ENCODE measurements around the gene CARMIL1. TPM values are rescaled to one million over a fixed set of nuclear protein-coding genes. Genes with fewer than 3 reads are reported as not detected.

Gene CARMIL1
- total RNA-seq, 1 experiment from 2014 or later = 25.9 TPM

DNA sequence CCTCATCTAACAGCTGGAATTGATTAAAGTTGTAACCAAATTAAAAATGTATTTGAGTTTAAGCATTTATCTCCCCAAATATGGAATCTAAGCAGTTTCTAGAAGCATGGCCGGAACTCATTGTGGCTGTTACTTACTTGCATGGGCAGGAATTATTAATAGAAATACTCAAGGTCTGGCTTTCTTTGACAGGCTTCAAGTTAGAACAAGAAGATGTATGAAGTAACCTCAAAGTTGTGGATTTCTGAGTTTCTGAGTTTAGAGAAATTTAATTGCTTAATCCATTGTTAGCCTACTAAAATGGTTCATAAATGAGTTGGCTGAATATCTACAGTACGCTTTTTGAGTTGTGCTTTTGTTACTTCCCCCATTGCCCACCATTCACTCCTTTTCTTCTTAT, 7.7 kb downstream of the CARMIL1 start:
- Histone ChIP-seq H3K9me3 (no peaks in the 10 kb centered on the region), H3K4me3 (ENCODE audit: low read depth, low read length) (no peak overlapping the region), H3K4me1 (no peaks in the 10 kb centered on the region), H3K27me3 (replicated peaks; ENCODE audit: control insufficient read depth, insufficient read depth, low read length) (no peaks in the 10 kb centered on the region), H3K36me3 (ENCODE audit: control insufficient read depth, insufficient read depth, low read length) (no peaks in the 10 kb centered on the region)
- Mint-ChIP-seq H3K9me3 (ENCODE audit: unreplicated experiment) (no peaks in the 10 kb centered on the region), H3K4me3 (ENCODE audit: unreplicated experiment) (no peak overlapping the region), H3K36me3 (ENCODE audit: insufficient read depth, unreplicated experiment) (peaks cover 6% of the 10 kb centered on the region), H3K27me3 (ENCODE audit: insufficient read depth, unreplicated experiment) (no peaks in the 10 kb centered on the region), H3K4me1 (ENCODE audit: low read depth, unreplicated experiment) (peaks cover 16% of the 10 kb centered on the region), H3K27ac (ENCODE audit: unreplicated experiment) (no peak overlapping the region)
- POLR2A ChIA-PET = no interaction called here
- TF ChIP-seq, protein P1, sequence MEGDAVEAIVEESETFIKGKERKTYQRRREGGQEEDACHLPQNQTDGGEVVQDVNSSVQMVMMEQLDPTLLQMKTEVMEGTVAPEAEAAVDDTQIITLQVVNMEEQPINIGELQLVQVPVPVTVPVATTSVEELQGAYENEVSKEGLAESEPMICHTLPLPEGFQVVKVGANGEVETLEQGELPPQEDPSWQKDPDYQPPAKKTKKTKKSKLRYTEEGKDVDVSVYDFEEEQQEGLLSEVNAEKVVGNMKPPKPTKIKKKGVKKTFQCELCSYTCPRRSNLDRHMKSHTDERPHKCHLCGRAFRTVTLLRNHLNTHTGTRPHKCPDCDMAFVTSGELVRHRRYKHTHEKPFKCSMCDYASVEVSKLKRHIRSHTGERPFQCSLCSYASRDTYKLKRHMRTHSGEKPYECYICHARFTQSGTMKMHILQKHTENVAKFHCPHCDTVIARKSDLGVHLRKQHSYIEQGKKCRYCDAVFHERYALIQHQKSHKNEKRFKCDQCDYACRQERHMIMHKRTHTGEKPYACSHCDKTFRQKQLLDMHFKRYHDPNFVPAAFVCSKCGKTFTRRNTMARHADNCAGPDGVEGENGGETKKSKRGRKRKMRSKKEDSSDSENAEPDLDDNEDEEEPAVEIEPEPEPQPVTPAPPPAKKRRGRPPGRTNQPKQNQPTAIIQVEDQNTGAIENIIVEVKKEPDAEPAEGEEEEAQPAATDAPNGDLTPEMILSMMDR (IDR thresholded peaks at IDR 0.05; ENCODE audit: insufficient read depth in 1 of 2, low read depth in 1 of 2, low read length in 1 of 2, severe bottlenecking in 1 of 2, unreplicated experiment in 1 of 2) = no peak
- BruUV-seq (replicated peaks) = no TSS peak
- intact Hi-C loops (cut with micrococcal nuclease; ENCODE audit: unreplicated experiment) = no loop called here
- CTCF ChIA-PET = no interaction called here
- DNase-seq = no peak

DNA sequence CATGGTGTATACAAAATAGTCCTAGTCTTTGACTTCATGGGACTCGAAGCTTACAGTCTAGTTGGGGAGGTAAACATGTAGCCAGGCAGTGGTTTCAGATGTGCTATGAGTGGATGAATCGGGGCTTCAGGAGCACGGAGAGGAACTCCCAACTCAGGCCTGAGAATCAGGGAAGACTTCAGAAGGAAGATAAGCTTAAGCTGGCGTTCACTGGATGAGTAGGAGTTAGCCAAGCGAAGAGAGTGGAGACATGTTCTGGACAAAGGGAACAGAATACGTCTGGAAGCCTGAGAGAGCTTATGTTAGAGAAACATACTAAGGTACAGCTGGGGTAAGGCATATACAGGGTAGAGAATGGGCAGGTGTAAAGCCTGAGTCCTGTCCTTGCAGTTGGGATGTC, 8.8 kb downstream of the CARMIL1 start:
- Mint-ChIP-seq H3K27me3 (ENCODE audit: insufficient read depth, unreplicated experiment) (no peaks in the 10 kb centered on the region), H3K4me3 (ENCODE audit: unreplicated experiment) (no peak overlapping the region), H3K9me3 (ENCODE audit: unreplicated experiment) (no peaks in the 10 kb centered on the region), H3K36me3 (ENCODE audit: insufficient read depth, unreplicated experiment) (peaks cover 6% of the 10 kb centered on the region), H3K4me1 (ENCODE audit: low read depth, unreplicated experiment) (peaks cover 7% of the 10 kb centered on the region), H3K27ac (ENCODE audit: unreplicated experiment) (no peak overlapping the region)
- ChIA-PET CTCF (no interaction called here), POLR2A (no interaction called here)
- no peak for DNase-seq
- no peaks in the 10 kb centered on the region for H3K4me1 ChIP-seq
- intact Hi-C loops (cut with micrococcal nuclease; ENCODE audit: unreplicated experiment) = no loop called here
- BruUV-seq (replicated peaks) = no TSS peak
- no peaks in the 10 kb centered on the region for H3K36me3 ChIP-seq (ENCODE audit: control insufficient read depth, insufficient read depth, low read length)
- TF ChIP-seq, protein P1 (IDR thresholded peaks at IDR 0.05; ENCODE audit: insufficient read depth in 1 of 2, low read depth in 1 of 2, low read length in 1 of 2, severe bottlenecking in 1 of 2, unreplicated experiment in 1 of 2) = no peak
- no peaks in the 10 kb centered on the region for H3K27me3 ChIP-seq (replicated peaks; ENCODE audit: control insufficient read depth, insufficient read depth, low read length)
- H3K4me3 ChIP-seq (ENCODE audit: low read depth, low read length) = no peak overlapping the region
- no peaks in the 10 kb centered on the region for H3K9me3 ChIP-seq

DNA sequence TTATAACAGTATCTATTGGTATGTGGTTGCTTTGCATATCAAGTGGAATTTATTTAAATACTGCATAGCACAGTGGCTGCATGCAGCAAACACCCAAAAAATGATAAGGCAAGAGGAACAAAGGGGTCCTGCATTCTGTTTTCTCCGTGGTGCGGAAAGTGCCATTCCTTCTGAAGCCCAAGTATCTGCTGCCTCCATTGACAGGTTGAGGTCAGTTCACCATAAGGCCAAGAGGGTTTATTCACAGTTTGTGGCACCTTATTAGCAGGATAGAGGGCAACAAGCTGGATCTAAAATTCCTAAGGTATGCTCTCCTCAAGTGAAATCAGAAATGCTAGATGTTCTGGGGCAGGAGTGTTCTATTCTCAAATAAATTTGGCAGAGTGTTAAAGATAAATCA, 9.3 kb downstream of the CARMIL1 start:
- no peak overlapping the region for H3K27ac Mint-ChIP-seq (ENCODE audit: unreplicated experiment)
- CTCF ChIA-PET = no interaction called here
- H3K36me3 Mint-ChIP-seq (ENCODE audit: insufficient read depth, unreplicated experiment) = peaks cover 6% of the 10 kb centered on the region
- peaks cover 7% of the 10 kb centered on the region for H3K4me1 Mint-ChIP-seq (ENCODE audit: low read depth, unreplicated experiment)
- H3K9me3 ChIP-seq = no peaks in the 10 kb centered on the region
- BruUV-seq (replicated peaks) = no TSS peak
- TF ChIP-seq, protein P1 (IDR thresholded peaks at IDR 0.05; ENCODE audit: insufficient read depth in 1 of 2, low read depth in 1 of 2, low read length in 1 of 2, severe bottlenecking in 1 of 2, unreplicated experiment in 1 of 2) = no peak
- intact Hi-C loops (cut with micrococcal nuclease; ENCODE audit: unreplicated experiment) = no loop called here
- no peaks in the 10 kb centered on the region for H3K36me3 ChIP-seq (ENCODE audit: control insufficient read depth, insufficient read depth, low read length)
- no peaks in the 10 kb centered on the region for H3K9me3 Mint-ChIP-seq (ENCODE audit: unreplicated experiment)
- no peaks in the 10 kb centered on the region for H3K27me3 ChIP-seq (replicated peaks; ENCODE audit: control insufficient read depth, insufficient read depth, low read length)
- H3K4me3 Mint-ChIP-seq (ENCODE audit: unreplicated experiment) = no peak overlapping the region
- H3K4me3 ChIP-seq (ENCODE audit: low read depth, low read length) = no peak overlapping the region
- POLR2A ChIA-PET = no interaction called here
- H3K27me3 Mint-ChIP-seq (ENCODE audit: insufficient read depth, unreplicated experiment) = no peaks in the 10 kb centered on the region
- no peak for DNase-seq
- no peaks in the 10 kb centered on the region for H3K4me1 ChIP-seq

All from Caco-2 (cell line).